Gastroesophageal sphincter (tissue), 3 donors: ENCODE data around the gene MRPS11.

Source experiments
- EP300 ChIP-seq: sonication (generic); formaldehyde crosslinking; IDR thresholded peaks from one replicate; pipeline ENCODE4 v1.6.1; 2017; ENCODE audit warnings: antibody characterized with exemption, mild to moderate bottlenecking
- POLR2A ChIP-seq, 2 donors: fragments of 450-650 bp; IDR thresholded peaks; one replicate each; pipeline ENCODE4 v1.6.1; 2017; ENCODE audit warnings: antibody characterized with exemption in 2 of 2, mild to moderate bottlenecking in 2 of 2, moderate library complexity in 1 of 2
- POLR2AphosphoS5 ChIP-seq: sonication (generic); formaldehyde crosslinking; IDR thresholded peaks from one replicate; pipeline ENCODE4 v1.6.1; 2017; ENCODE audit warnings: antibody characterized with exemption
- TF ChIP-seq, protein P1 (sequence below), 4 experiments: fragments of 200-600 bp in 2 of 4; fragments of 450-650 bp in 2 of 4; sonication (generic) in 1 of 4; IDR thresholded peaks; one replicate each; pipeline ENCODE4 v1.5.1; 2017 to 2019; ENCODE audit warnings: antibody characterized with exemption in 4 of 4, mild to moderate bottlenecking in 2 of 4, moderate library complexity in 2 of 4

DNA sequence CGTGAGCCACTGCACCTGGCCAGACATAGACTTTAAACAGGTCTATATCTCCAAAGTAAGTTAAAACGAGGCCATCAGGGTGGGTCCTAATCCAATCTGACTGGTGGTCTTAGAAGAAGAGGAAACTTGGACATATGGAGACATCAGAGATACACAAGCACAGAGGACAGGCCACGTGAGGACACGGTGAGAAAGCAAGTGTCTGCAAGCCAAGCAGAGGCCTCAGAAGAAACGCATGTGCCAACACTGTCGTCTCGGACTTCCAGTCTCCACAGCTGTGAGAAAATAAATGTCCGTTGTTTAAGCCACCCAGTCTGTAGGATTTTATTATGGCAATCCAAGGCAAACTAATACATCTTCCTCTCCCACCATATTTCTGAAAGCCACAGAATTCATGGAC lies 44.2 kb upstream of the MRPS11 start:
- TF ChIP-seq, protein P1, sequence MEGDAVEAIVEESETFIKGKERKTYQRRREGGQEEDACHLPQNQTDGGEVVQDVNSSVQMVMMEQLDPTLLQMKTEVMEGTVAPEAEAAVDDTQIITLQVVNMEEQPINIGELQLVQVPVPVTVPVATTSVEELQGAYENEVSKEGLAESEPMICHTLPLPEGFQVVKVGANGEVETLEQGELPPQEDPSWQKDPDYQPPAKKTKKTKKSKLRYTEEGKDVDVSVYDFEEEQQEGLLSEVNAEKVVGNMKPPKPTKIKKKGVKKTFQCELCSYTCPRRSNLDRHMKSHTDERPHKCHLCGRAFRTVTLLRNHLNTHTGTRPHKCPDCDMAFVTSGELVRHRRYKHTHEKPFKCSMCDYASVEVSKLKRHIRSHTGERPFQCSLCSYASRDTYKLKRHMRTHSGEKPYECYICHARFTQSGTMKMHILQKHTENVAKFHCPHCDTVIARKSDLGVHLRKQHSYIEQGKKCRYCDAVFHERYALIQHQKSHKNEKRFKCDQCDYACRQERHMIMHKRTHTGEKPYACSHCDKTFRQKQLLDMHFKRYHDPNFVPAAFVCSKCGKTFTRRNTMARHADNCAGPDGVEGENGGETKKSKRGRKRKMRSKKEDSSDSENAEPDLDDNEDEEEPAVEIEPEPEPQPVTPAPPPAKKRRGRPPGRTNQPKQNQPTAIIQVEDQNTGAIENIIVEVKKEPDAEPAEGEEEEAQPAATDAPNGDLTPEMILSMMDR (IDR thresholded peaks at IDR 0.05), result no peak
- TF ChIP-seq POLR2AphosphoS5, result no peak
- no peak for TF ChIP-seq POLR2A (IDR thresholded peaks at IDR 0.05)
- TF ChIP-seq EP300, result no peak
